Choroid plexus epithelial cell (primary cell): ENCODE results near the gene RNMT.
"Not testable (repeated sequence)": the region's sequence is repeated elsewhere in the genome, so short reads cannot be mapped to it uniquely, and the experiment has no call there.

Experiments
- DNase-seq: peaks from one replicate; pipeline ENCODE4 v3.0.0-alpha.2; 2010; ENCODE audit warnings: low read depth
- H3K4me3 ChIP-seq: 2 replicates; pipeline ENCODE4 v1.5.1; 2011; ENCODE audit warnings: low read depth, mild to moderate bottlenecking, control low read depth, low read length, moderate library complexity
- TF ChIP-seq, protein P1 (sequence below): conservative IDR thresholded peaks from 2 replicates; pipeline ENCODE4 v1.5.1; 2011; ENCODE audit warnings: low read depth, mild to moderate bottlenecking, control low read depth, inconsistent platforms, low read length, moderate library complexity

Gene RNMT

GRCh38 chr18:13745696-13746095 is 19.2 kb downstream of the RNMT start:
- no peak overlapping the region for H3K4me3 ChIP-seq
- TF ChIP-seq, protein P1, sequence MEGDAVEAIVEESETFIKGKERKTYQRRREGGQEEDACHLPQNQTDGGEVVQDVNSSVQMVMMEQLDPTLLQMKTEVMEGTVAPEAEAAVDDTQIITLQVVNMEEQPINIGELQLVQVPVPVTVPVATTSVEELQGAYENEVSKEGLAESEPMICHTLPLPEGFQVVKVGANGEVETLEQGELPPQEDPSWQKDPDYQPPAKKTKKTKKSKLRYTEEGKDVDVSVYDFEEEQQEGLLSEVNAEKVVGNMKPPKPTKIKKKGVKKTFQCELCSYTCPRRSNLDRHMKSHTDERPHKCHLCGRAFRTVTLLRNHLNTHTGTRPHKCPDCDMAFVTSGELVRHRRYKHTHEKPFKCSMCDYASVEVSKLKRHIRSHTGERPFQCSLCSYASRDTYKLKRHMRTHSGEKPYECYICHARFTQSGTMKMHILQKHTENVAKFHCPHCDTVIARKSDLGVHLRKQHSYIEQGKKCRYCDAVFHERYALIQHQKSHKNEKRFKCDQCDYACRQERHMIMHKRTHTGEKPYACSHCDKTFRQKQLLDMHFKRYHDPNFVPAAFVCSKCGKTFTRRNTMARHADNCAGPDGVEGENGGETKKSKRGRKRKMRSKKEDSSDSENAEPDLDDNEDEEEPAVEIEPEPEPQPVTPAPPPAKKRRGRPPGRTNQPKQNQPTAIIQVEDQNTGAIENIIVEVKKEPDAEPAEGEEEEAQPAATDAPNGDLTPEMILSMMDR = no peak
- DNase-seq = no peak

GRCh38 chr18:13746633-13747032 is 20.2 kb downstream of the RNMT start:
- TF ChIP-seq, protein P1 = no peak
- no peak for DNase-seq
- no peak overlapping the region for H3K4me3 ChIP-seq

DNA sequence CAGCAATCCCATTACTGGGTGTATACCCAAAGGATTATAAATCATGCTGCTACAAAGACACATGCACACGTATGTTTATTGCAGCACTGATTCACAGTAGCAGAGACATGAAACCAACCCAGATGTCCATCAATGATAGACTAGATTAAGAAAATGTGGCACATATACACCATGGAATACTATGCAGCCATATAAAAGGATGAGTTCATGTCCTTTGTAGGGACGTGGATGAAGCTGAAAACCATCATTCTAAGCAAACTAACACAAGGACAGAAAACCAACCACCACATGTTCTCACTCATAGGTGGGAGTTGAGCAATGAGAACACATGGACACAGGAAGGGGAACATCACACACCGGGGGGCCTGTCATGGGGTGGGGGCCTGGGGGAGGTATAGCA is 25.1 kb downstream of the RNMT start:
- DNase-seq = not testable (repeated sequence)

DNA sequence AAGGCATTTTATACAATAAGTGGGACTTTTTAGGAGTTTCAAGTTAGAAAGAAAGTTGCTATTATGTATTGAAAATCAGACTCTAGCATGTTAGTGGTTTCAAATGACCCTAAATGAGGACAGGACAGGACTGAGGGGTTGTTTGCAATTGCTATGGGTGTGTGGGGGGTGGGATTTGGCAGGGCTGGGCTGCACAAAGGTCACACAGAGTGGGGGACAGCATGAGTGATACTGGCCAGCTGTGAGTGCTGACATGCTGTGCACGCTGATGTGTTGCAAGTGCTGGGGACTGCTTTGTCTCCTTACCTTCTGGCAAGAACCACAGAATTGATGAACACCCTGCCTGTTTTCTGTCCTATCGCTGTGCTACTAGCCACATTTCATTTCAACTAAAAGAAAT is 29.8 kb downstream of the RNMT start:
- TF ChIP-seq, protein P1 = no peak
- no peak overlapping the region for H3K4me3 ChIP-seq

More for the DNA sequence above, 25.1 kb downstream of the RNMT start:
- not testable (repeated sequence) for H3K4me3 ChIP-seq

GRCh38 chr18:13756671-13757070 is 30.2 kb downstream of the RNMT start:
- H3K4me3 ChIP-seq = no peak overlapping the region
- TF ChIP-seq, protein P1 = no peak

More for the DNA sequence above, 29.8 kb downstream of the RNMT start:
- DNase-seq = no peak

GRCh38 chr18:13758622-13759021 is 32.1 kb downstream of the RNMT start:
- TF ChIP-seq, protein P1 = no peak
- H3K4me3 ChIP-seq = no peak overlapping the region
- DNase-seq = no peak

More at GRCh38 chr18:13756671-13757070, 30.2 kb downstream of the RNMT start:
- DNase-seq = no peak

- TF ChIP-seq, protein P1 = no peak
- DNase-seq = no peak
- H3K4me3 ChIP-seq = no peak overlapping the region
Measured at GRCh38 chr18:13760047-13760446, 33.6 kb downstream of the RNMT start.
